ENCODE data around the gene VOPP1. TPM values are rescaled to one million over a fixed set of nuclear protein-coding genes. Genes with fewer than 3 reads are reported as not detected.

VOPP1 gene
- total RNA-seq, 2 experiments from 2014 or later, result 32.6 to 34.7 TPM

- no peak overlapping the region for H3K27ac Mint-ChIP-seq
- no peak overlapping the region for H3K4me3 Mint-ChIP-seq
- no peaks in the 10 kb centered on the region for H3K9me3 Mint-ChIP-seq
- CTCF ChIA-PET, result interaction anchor here (0.6 to 2.5 kb wide), 18 partner anchors 9 to 221 kb away, joined by 3 to 12 read pairs (median 3); no protein-coding TSS in a partner anchor
- DNase-seq, result peak; percentile 33
- no peaks in the 10 kb centered on the region for H3K27me3 Mint-ChIP-seq
- peaks cover 18% of the 10 kb centered on the region for H3K4me1 Mint-ChIP-seq (ENCODE audit: low read depth)
- H3K36me3 Mint-ChIP-seq (ENCODE audit: low read depth), result no peaks in the 10 kb centered on the region
- peak; percentile 77 for ATAC-seq
- TF ChIP-seq, protein P1, sequence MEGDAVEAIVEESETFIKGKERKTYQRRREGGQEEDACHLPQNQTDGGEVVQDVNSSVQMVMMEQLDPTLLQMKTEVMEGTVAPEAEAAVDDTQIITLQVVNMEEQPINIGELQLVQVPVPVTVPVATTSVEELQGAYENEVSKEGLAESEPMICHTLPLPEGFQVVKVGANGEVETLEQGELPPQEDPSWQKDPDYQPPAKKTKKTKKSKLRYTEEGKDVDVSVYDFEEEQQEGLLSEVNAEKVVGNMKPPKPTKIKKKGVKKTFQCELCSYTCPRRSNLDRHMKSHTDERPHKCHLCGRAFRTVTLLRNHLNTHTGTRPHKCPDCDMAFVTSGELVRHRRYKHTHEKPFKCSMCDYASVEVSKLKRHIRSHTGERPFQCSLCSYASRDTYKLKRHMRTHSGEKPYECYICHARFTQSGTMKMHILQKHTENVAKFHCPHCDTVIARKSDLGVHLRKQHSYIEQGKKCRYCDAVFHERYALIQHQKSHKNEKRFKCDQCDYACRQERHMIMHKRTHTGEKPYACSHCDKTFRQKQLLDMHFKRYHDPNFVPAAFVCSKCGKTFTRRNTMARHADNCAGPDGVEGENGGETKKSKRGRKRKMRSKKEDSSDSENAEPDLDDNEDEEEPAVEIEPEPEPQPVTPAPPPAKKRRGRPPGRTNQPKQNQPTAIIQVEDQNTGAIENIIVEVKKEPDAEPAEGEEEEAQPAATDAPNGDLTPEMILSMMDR (IDR thresholded peaks at IDR 0.05), result peak; percentile 63
- POLR2A ChIA-PET, result no interaction called here
- intact Hi-C loops (cut with micrococcal nuclease), result loop anchor here (5.0 kb wide), 1 partner anchor 164 kb away; no protein-coding TSS in a partner anchor
Observed at GRCh38 chr7:55432939-55433784, 139.1 kb downstream of the VOPP1 start.

GRCh38 chr7:55432506-55432905, 139.8 kb downstream of the VOPP1 start:
- intact Hi-C loops (cut with micrococcal nuclease), result loop anchor here (5.0 kb wide), 1 partner anchor 165 kb away; no protein-coding TSS in a partner anchor
- ChIA-PET POLR2A (no interaction called here), CTCF (interaction anchor here (1.0 to 2.5 kb wide), 8 partner anchors 17 to 222 kb away, joined by 3 to 12 read pairs (median 6); no protein-coding TSS in a partner anchor)
- Mint-ChIP-seq H3K36me3 (ENCODE audit: low read depth) (no peaks in the 10 kb centered on the region), H3K4me3 (no peak overlapping the region), H3K9me3 (no peaks in the 10 kb centered on the region), H3K27me3 (no peaks in the 10 kb centered on the region), H3K4me1 (ENCODE audit: low read depth) (peaks cover 20% of the 10 kb centered on the region), H3K27ac (no peak overlapping the region)
- TF ChIP-seq, protein P1 (IDR thresholded peaks at IDR 0.05), result no peak
- no peak for DNase-seq
- ATAC-seq, result no peak

DNA sequence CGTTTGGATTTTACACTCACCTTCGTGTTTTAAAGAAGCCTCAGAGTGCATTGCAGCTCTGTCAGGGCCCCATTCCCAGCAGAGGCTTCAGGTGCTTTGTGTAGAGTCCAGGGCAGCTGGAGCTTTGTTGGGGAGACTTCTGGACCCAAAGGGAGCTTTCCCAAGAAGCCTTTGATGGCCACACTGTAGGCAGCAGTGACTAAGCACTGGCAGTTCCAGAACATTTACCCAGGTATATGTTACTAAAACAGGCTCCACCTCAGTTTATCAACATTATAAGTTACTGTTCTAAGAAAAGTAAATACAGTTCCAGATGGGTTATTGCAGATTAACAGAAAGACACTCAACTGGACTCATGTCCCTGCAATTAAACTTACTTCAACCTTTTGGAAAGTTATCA, 140.4 kb downstream of the VOPP1 start:
- intact Hi-C loops (cut with micrococcal nuclease), result loop anchor here (5.0 kb wide), 1 partner anchor 165 kb away; no protein-coding TSS in a partner anchor
- no peak overlapping the region for H3K4me3 Mint-ChIP-seq
- no peaks in the 10 kb centered on the region for H3K36me3 Mint-ChIP-seq (ENCODE audit: low read depth)
- H3K27me3 Mint-ChIP-seq, result no peaks in the 10 kb centered on the region
- DNase-seq, result no peak
- no peaks in the 10 kb centered on the region for H3K9me3 Mint-ChIP-seq
- TF ChIP-seq, protein P1 (IDR thresholded peaks at IDR 0.05), result no peak
- H3K27ac Mint-ChIP-seq, result no peak overlapping the region
- no peak for ATAC-seq
- ChIA-PET CTCF (interaction anchor here (1.0 to 2.5 kb wide), 6 partner anchors 16 to 209 kb away, joined by 3 to 12 read pairs (median 10); no protein-coding TSS in a partner anchor), POLR2A (no interaction called here)
- peaks cover 26% of the 10 kb centered on the region for H3K4me1 Mint-ChIP-seq (ENCODE audit: low read depth)

DNA sequence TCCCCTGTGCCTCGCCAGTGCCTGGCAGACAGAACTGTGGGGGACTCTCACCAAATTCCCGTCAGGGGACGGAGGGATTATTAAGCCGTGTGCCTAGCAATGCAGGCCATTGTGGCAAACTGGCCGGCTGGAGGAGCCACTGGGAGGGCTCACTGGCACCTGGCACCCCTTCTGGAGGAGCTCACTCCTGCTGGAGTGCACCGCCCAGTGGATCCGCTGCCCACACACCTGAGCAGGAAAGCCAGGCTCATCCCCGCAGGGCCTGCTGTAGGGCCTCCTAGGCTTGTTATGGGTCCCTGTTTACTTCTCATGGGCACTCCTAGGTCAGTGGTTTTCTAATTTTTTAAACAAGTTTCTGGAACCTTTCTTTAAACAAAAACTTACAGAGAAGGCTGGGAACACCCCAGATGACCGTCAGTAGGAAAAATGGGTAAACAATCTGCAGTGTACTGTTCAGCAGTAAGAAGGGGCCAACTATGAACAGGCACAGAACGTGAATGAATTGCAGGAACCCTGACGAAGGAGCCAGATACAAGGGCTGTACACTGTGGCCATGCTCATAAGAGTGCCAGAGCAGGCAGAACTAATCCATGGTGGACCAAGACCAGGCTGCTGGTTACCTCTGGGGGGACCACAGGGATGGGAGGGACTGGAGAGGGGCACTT, 142.3 kb downstream of the VOPP1 start:
- no peaks in the 10 kb centered on the region for H3K27me3 Mint-ChIP-seq
- H3K27ac Mint-ChIP-seq, result no peak overlapping the region
- H3K4me1 Mint-ChIP-seq (ENCODE audit: low read depth), result peaks cover 19% of the 10 kb centered on the region
- CTCF ChIA-PET, result interaction anchor here (1.2 kb wide), 1 partner anchor 14 kb away, joined by 4 read pairs; no protein-coding TSS in a partner anchor
- TF ChIP-seq, protein P1 (IDR thresholded peaks at IDR 0.05), result no peak
- POLR2A ChIA-PET, result no interaction called here
- DNase-seq, result no peak
- H3K9me3 Mint-ChIP-seq, result no peaks in the 10 kb centered on the region
- intact Hi-C loops (cut with micrococcal nuclease), result loop anchor here (5.0 kb wide), 1 partner anchor 167 kb away; no protein-coding TSS in a partner anchor
- no peak overlapping the region for H3K4me3 Mint-ChIP-seq
- ATAC-seq, result no peak
- peaks cover 11% of the 10 kb centered on the region for H3K36me3 Mint-ChIP-seq (ENCODE audit: low read depth)
